CD14-positive monocyte (primary cell): ENCODE results near the gene APOC4. TPM values are rescaled to one million over a fixed set of nuclear protein-coding genes. Genes with fewer than 3 reads are reported as not detected.
A peak's percentile ranks its signal among the peaks of the same experiment; 100 is the strongest.

ENCODE experiments used
- DNase-seq, 3 donors: peaks; one replicate each; pipeline ENCODE4 v3.0.0-alpha.2; 2011 to 2022
- H2AFZ ChIP-seq: 2 replicates; pipeline ENCODE4 v1.6.0; 2012; ENCODE audit warnings: mild to moderate bottlenecking, low read depth, low read length, inconsistent platforms; ENCODE audit not compliant: insufficient read depth, poor library complexity, severe bottlenecking
- H3K27ac ChIP-seq, 2 donors: 1 replicate in 1 of 2; 2 replicates in 1 of 2; pipeline ENCODE4 v1.5.1; 2012 to 2013; ENCODE audit warnings: low read length in 2 of 2, control low read depth in 1 of 2, inconsistent platforms in 1 of 2, low read depth in 1 of 2, mild to moderate bottlenecking in 1 of 2
- H3K27me3 ChIP-seq, 2 donors: one replicate each; pipeline versions ENCODE4 v1.6.0 to v1.6.1; 2011 to 2013; ENCODE audit warnings: low read length in 2 of 2; ENCODE audit not compliant: control insufficient read depth in 2 of 2, insufficient read depth in 2 of 2
- H3K36me3 ChIP-seq, 2 donors: replicated peaks in 1 of 2; 1 replicate in 1 of 2; 2 replicates in 1 of 2; pipeline versions ENCODE4 v1.5.1 to v1.6.1; 2012 to 2013; ENCODE audit warnings: low read length in 2 of 2, control low read depth in 1 of 2, inconsistent platforms in 1 of 2, mild to moderate bottlenecking in 1 of 2; ENCODE audit not compliant: insufficient read depth in 2 of 2, control insufficient read depth in 1 of 2
- H3K4me1 ChIP-seq, 2 donors: 1 replicate in 1 of 2; 2 replicates in 1 of 2; pipeline versions ENCODE4 v1.5.1 to v1.6.1; 2012 to 2013; ENCODE audit warnings: low read length in 2 of 2, control low read depth in 1 of 2, inconsistent platforms in 1 of 2, mild to moderate bottlenecking in 1 of 2, moderate library complexity in 1 of 2; ENCODE audit not compliant: insufficient read depth in 2 of 2, control insufficient read depth in 1 of 2
- H3K4me2 ChIP-seq: replicated peaks from 2 replicates; pipeline ENCODE3; 2012; ENCODE audit warnings: low read length, moderate library complexity, mild to moderate bottlenecking; ENCODE audit not compliant: poor library complexity, severe bottlenecking; ENCODE audit errors: extremely low read depth
- H3K4me3 ChIP-seq, 3 experiments: fragments of 200-600 bp in 1 of 3; sonication (generic) in 1 of 3; replicated peaks in 1 of 3; 1 replicate in 2 of 3; 2 replicates in 1 of 3; pipeline ENCODE4 v1.5.1; 2011 to 2013; ENCODE audit warnings: low read length in 3 of 3, mild to moderate bottlenecking in 3 of 3, control low read depth in 2 of 3, low read depth in 2 of 3, inconsistent platforms in 1 of 3, moderate library complexity in 1 of 3
- H3K79me2 ChIP-seq: 2 replicates; pipeline ENCODE4 v1.6.0; 2012; ENCODE audit warnings: mild to moderate bottlenecking, control low read depth, inconsistent platforms, low read length, moderate library complexity; ENCODE audit not compliant: insufficient read depth
- H3K9ac ChIP-seq: 2 replicates; pipeline ENCODE4 v1.6.0; 2017; ENCODE audit warnings: low read length, mild to moderate bottlenecking; ENCODE audit not compliant: insufficient read depth, poor library complexity, severe bottlenecking
- H3K9me3 ChIP-seq, 2 donors: replicated peaks in 1 of 2; 1 replicate in 1 of 2; 2 replicates in 1 of 2; pipeline versions ENCODE4 v1.5.1 to v1.6.1; 2012 to 2013; ENCODE audit warnings: low read length in 2 of 2, control low read depth in 1 of 2; ENCODE audit not compliant: control insufficient read depth in 1 of 2, insufficient read depth in 1 of 2
- H4K20me1 ChIP-seq: 2 replicates; pipeline ENCODE4 v1.6.0; 2012; ENCODE audit warnings: mild to moderate bottlenecking, low read length, control low read depth, moderate library complexity; ENCODE audit not compliant: insufficient read depth
- H3K27ac Mint-ChIP-seq, 7 donors: one replicate each; pipeline ENCODE4 v1.8.0; 2020; ENCODE audit warnings: mild to moderate bottlenecking in 7 of 7, mixed read lengths in 7 of 7, moderate library complexity in 6 of 7, inconsistent platforms in 2 of 7
- H3K27me3 Mint-ChIP-seq, 3 donors: one replicate each; pipeline ENCODE4 v1.8.0; 2021 to 2022; ENCODE audit warnings: low read depth in 3 of 3, mild to moderate bottlenecking in 3 of 3, mixed read lengths in 3 of 3, moderate library complexity in 3 of 3, inconsistent platforms in 1 of 3
- H3K36me3 Mint-ChIP-seq, 2 donors: one replicate each; pipeline ENCODE4 v1.8.0; 2020; ENCODE audit warnings: mixed read lengths in 2 of 2, inconsistent platforms in 1 of 2, mild to moderate bottlenecking in 1 of 2
- H3K4me1 Mint-ChIP-seq: one replicate; pipeline ENCODE4 v1.8.0; 2020; ENCODE audit warnings: mild to moderate bottlenecking, mixed read lengths
- H3K4me3 Mint-ChIP-seq, 2 donors: one replicate each; pipeline ENCODE4 v1.8.0; 2020; ENCODE audit warnings: mild to moderate bottlenecking in 2 of 2, mixed read lengths in 2 of 2, moderate library complexity in 1 of 2
- H3K9me3 Mint-ChIP-seq, 7 donors: one replicate each; pipeline ENCODE4 v1.8.0; 2020 to 2022; ENCODE audit warnings: mixed read lengths in 7 of 7, mild to moderate bottlenecking in 6 of 7, moderate library complexity in 6 of 7, inconsistent platforms in 2 of 7
- WGBS: methylation state at CpG from one replicate; pipeline ENCODE4 v1.1.5; 2013; ENCODE audit warnings: missing lambda C conversion rate; ENCODE audit not compliant: insufficient coverage; 5-methylcytosine and 5-hydroxymethylcytosine counted together
- intact Hi-C, 2 donors: fragments of 100-400 bp; cut with micrococcal nuclease; formaldehyde crosslinking; loops; one replicate each; pipeline versions ENCODE4 v1.15.0 to v1.15.1; 2023
- polyA plus RNA-seq, 3 donors: library from polyadenylated mRNA; depleted of rRNA in 1 of 3; unstranded in 2 of 3; stranded (reverse) in 1 of 3; fragments of 300-500 nt in 2 of 3; fragments of >200 nt in 1 of 3; fragmentation: Illumina TruSeq in 2 of 3; gene quantifications; 1 replicate in 2 of 3; 2 replicates in 1 of 3; pipeline ENCODE4 v1.2.3, GENCODE V29; 2012 to 2021
- TF ChIP-seq, protein P1 (sequence below): fragments of 200-600 bp; IDR thresholded peaks from one replicate; pipeline ENCODE4 v1.8.0; 2022; ENCODE audit warnings: antibody characterized with exemption, mild to moderate bottlenecking

Gene APOC4
- polyA plus RNA-seq, 3 donors, result not detected

DNA sequence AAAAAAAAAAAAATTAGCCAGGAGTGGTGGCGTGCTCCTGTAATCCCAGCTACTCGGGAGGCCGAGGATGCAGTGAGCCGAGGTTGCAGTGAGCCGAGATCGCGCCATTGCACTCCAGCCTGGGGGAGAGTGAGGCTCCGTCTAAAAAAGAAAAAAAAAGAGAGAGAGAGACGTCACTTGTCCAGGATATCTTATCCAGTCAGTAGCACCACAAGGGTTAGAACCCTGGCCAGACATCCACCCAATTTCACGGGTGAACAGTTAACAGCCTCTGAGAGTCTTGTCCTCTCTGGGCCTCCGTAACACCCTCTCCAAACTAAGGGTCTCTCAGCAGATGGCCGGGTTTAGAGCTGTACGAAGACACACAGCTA lies 12.2 kb downstream of the APOC4 start:
- peak overlapping the region; percentile 93 to 99 (median 94) for H3K4me3 ChIP-seq
- Mint-ChIP-seq H3K27me3 (peaks cover 0 to 2% (median 2%) of the 10 kb centered on the region in 3 donors), H3K27ac (peak overlapping the region; percentile 96 to 100 (median 100)), H3K4me1 (peaks cover 35% of the 10 kb centered on the region), H3K9me3 (no peaks in the 10 kb centered on the region), H3K36me3 (peaks cover 9 to 21% of the 10 kb centered on the region in 2 donors), H3K4me3 (peak overlapping the region; percentile 98 to 99)
- WGBS, result 50% methylated on average over 10 of the region's 13 CpGs
- peak overlapping the region; percentile 96 for H2AFZ ChIP-seq
- DNase-seq, result no peak
- peaks cover 35% of the 10 kb centered on the region for H4K20me1 ChIP-seq
- peaks cover 23 to 32% of the 10 kb centered on the region in 2 donors for H3K4me1 ChIP-seq
- no peaks in the 10 kb centered on the region for H3K27me3 ChIP-seq
- H3K4me2 ChIP-seq, result peak overlapping the region; percentile 90
- peak overlapping the region; percentile 97 for H3K9ac ChIP-seq
- TF ChIP-seq, protein P1, sequence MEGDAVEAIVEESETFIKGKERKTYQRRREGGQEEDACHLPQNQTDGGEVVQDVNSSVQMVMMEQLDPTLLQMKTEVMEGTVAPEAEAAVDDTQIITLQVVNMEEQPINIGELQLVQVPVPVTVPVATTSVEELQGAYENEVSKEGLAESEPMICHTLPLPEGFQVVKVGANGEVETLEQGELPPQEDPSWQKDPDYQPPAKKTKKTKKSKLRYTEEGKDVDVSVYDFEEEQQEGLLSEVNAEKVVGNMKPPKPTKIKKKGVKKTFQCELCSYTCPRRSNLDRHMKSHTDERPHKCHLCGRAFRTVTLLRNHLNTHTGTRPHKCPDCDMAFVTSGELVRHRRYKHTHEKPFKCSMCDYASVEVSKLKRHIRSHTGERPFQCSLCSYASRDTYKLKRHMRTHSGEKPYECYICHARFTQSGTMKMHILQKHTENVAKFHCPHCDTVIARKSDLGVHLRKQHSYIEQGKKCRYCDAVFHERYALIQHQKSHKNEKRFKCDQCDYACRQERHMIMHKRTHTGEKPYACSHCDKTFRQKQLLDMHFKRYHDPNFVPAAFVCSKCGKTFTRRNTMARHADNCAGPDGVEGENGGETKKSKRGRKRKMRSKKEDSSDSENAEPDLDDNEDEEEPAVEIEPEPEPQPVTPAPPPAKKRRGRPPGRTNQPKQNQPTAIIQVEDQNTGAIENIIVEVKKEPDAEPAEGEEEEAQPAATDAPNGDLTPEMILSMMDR, result no peak
- peaks cover 52% of the 10 kb centered on the region for H3K79me2 ChIP-seq
- peak overlapping the region; percentile 89 to 93 for H3K27ac ChIP-seq
- peaks cover 10 to 13% of the 10 kb centered on the region in 2 donors for H3K36me3 ChIP-seq
- intact Hi-C loops, result loop anchor here in 1 of 2 donors (1.0 to 5.0 kb wide), 2 partner anchors 64 to 382 kb away; no protein-coding TSS in a partner anchor
- no peaks in the 10 kb centered on the region for H3K9me3 ChIP-seq

DNA sequence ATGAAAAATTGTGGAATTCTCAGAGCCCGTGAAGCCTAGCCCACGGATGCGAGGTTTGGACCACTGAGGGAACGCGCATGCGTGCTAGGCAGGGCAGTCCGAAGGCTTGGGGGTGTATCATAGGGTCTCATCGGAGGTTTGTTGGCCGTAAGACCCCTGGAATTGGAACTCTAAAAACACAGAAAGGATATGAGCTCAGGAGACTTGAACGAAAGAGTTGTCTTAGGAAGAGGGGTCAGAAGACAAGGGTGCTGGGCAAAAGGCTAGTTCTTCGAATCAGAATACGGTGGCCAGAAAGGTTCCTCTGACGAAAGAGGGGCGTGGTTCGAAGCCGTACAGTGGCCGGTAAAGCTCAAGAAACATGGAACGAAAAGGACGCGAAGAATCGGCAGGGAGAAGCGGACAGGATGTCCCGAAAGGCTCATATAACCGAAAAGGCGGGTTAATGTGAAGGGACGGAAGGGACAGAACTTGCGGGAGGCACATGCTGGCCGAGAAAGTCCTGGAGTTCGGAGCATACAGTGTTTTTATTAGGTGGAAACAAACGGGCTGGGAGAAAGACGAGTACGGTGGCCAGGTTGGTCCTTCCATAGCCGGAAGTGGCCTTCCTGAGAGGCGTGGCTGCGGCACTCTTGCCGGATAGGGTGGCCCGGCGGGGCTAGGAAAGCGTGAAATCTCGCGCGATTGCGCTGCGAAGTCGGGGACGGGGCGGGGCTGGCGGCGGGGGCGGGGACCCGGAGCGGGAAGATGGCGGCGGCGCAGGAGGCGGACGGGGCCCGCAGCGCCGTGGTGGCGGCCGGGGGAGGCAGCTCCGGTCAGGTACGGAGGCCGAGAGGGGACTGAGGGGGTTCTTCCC lies 12.8 kb downstream of the APOC4 start, which contains the start of gene CLPTM1:
Gene CLPTM1, plus strand, starts transcription at position 732 of the 856 bp plus-strand sequence. Its CDS starts 16 bp downstream, at position 748.
- DNase-seq, result peak; percentile 96 to 97 (median 97)
- H3K27me3 ChIP-seq, result no peaks in the 10 kb centered on the region
- peaks cover 40% of the 10 kb centered on the region for H4K20me1 ChIP-seq
- no peaks in the 10 kb centered on the region for H3K9me3 Mint-ChIP-seq
- H3K4me2 ChIP-seq, result peak within 1 kb of the TSS; percentile 90
- TF ChIP-seq, protein P1, result no peak
- peaks cover 0 to 2% (median 2%) of the 10 kb centered on the region in 3 donors for H3K27me3 Mint-ChIP-seq
- H3K4me3 ChIP-seq, result peak within 1 kb of the TSS; percentile 93 to 99 (median 94)
- peaks cover 58% of the 10 kb centered on the region for H3K79me2 ChIP-seq
- peaks cover 35% of the 10 kb centered on the region for H3K4me1 Mint-ChIP-seq
- peak within 1 kb of the TSS; percentile 96 for H2AFZ ChIP-seq
- H3K27ac Mint-ChIP-seq, result peak within 1 kb of the TSS; percentile 96 to 100 (median 100)
- H3K36me3 Mint-ChIP-seq, result peaks cover 11 to 20% of the 10 kb centered on the region in 2 donors
- intact Hi-C loops, result loop anchor here (1.0 to 5.0 kb wide), 4 partner anchors 37 to 383 kb away; partner anchors contain the start of gene NECTIN2 (in 1 of the 2)
- peaks cover 10 to 11% of the 10 kb centered on the region in 2 donors for H3K36me3 ChIP-seq
- H3K9ac ChIP-seq, result peak within 1 kb of the TSS; percentile 97
- H3K27ac ChIP-seq, result peak within 1 kb of the TSS; percentile 89 to 93
- H3K4me3 Mint-ChIP-seq, result peak within 1 kb of the TSS; percentile 98 to 99
- H3K9me3 ChIP-seq, result no peaks in the 10 kb centered on the region
- H3K4me1 ChIP-seq, result peaks cover 23 to 32% of the 10 kb centered on the region in 2 donors
- WGBS, result under 1% methylated on average over 65 of the region's 65 CpGs
